GM12892 (cell line): ENCODE measurements around the gene GON7.

Experiments
- POLR2A ChIP-seq: IDR thresholded peaks from 2 replicates; pipeline ENCODE4 v1.6.1; 2011; ENCODE audit warnings: low read depth, low read length, control low read depth
- POLR2AphosphoS5 ChIP-seq: IDR thresholded peaks from 2 replicates; pipeline ENCODE4 v1.6.1; 2011; ENCODE audit warnings: low read depth, low read length, control low read depth
- TAF1 ChIP-seq: IDR thresholded peaks from 2 replicates; pipeline ENCODE4 v1.6.1; 2011; ENCODE audit warnings: low read depth, mild to moderate bottlenecking, control low read depth, low read length, borderline replicate concordance

DNA sequence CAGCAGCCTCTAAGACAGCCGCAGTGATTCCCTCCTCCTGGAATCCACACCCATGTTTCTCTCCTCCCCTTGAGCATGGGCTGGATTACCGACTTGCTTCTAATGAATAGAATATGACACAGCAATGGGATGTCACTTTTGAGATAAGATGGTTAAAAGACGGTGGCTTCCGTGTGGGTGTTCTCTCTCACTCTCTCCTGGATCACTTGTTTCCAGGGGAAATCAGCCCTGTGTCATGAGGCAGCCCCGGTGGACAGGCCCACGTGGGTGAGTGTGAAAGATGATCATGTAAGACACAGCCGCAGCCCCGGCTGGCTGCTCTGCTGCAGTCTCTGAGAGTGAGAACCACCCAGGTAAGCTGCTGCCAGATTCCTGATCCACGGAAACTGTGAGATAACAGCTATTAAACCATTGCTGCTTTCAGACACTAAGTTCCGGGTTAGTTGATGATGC is 32.9 kb downstream of the GON7 start:
- TF ChIP-seq POLR2A (no peak), TAF1 (no peak), POLR2AphosphoS5 (no peak)
